SIG-M5 treated with dmso at 0.1 percent for 504 hours (cell line): ENCODE results near the gene AGO4.
"Not testable (repeated sequence)": the region's sequence is repeated elsewhere in the genome, so short reads cannot be mapped to it uniquely, and the experiment has no call there.

ENCODE experiments used
- DNase-seq: peaks from one replicate; lab custom pipeline; 2025; ENCODE audit not compliant: unreplicated experiment; lab: John Stamatoyannopoulos, UW

Gene AGO4

GRCh38 chr1:35810096-35810881 is 2.5 kb downstream of the AGO4 start:
- no peak for DNase-seq

GRCh38 chr1:35812754-35813153 is 4.9 kb downstream of the AGO4 start:
- DNase-seq = not testable (repeated sequence)

- DNase-seq = no peak
Measured at GRCh38 chr1:35825255-35825654, 17.4 kb downstream of the AGO4 start.

GRCh38 chr1:35832276-35832905 is 24.6 kb downstream of the AGO4 start:
- DNase-seq = no peak

GRCh38 chr1:35833395-35833794 is 25.6 kb downstream of the AGO4 start:
- DNase-seq = no peak

GRCh38 chr1:35834218-35834617 is 26.4 kb downstream of the AGO4 start:
- DNase-seq = no peak

- DNase-seq = no peak
Measured at GRCh38 chr1:35835398-35835797, 27.6 kb downstream of the AGO4 start.

- no peak for DNase-seq
Measured at GRCh38 chr1:35836734-35837133, 28.9 kb downstream of the AGO4 start.

- peak; percentile 46 for DNase-seq
Measured at GRCh38 chr1:35838693-35839245, 31.0 kb downstream of the AGO4 start.

GRCh38 chr1:35844826-35845225 is 37.0 kb downstream of the AGO4 start:
- DNase-seq = no peak

GRCh38 chr1:35845766-35846165 is 38.0 kb downstream of the AGO4 start:
- DNase-seq = no peak

GRCh38 chr1:35847935-35848565 is 40.2 kb downstream of the AGO4 start:
- DNase-seq = peak; percentile 67

GRCh38 chr1:35850051-35850450 is 42.2 kb downstream of the AGO4 start:
- DNase-seq = no peak

GRCh38 chr1:35850716-35851115 is 42.9 kb downstream of the AGO4 start:
- DNase-seq = no peak

GRCh38 chr1:35851132-35851869 is 43.5 kb downstream of the AGO4 start:
- DNase-seq = no peak

GRCh38 chr1:35852241-35852640 is 44.4 kb downstream of the AGO4 start:
- DNase-seq = no peak

- DNase-seq = no peak
Measured at GRCh38 chr1:35854989-35855700, 47.3 kb downstream of the AGO4 start.

- DNase-seq = no peak
Measured at GRCh38 chr1:35856964-35857363, 49.1 kb downstream of the AGO4 start.

GRCh38 chr1:35857830-35858229 is 50.0 kb downstream of the AGO4 start:
- peak; percentile 23 for DNase-seq

GRCh38 chr1:35860696-35861095 is 52.9 kb downstream of the AGO4 start:
- DNase-seq = peak; percentile 92

- DNase-seq = no peak
Measured at GRCh38 chr1:35863136-35863535, 55.3 kb downstream of the AGO4 start.
